A204.1 (cell line): ENCODE data around the gene DCAF4L1.

Experiments
- FAIRE-seq: peaks from 2 replicates; lab custom pipeline; 2012; peaks lifted over from hg19 to GRCh38; lab: Jason Lieb, UNC

Gene DCAF4L1

DNA sequence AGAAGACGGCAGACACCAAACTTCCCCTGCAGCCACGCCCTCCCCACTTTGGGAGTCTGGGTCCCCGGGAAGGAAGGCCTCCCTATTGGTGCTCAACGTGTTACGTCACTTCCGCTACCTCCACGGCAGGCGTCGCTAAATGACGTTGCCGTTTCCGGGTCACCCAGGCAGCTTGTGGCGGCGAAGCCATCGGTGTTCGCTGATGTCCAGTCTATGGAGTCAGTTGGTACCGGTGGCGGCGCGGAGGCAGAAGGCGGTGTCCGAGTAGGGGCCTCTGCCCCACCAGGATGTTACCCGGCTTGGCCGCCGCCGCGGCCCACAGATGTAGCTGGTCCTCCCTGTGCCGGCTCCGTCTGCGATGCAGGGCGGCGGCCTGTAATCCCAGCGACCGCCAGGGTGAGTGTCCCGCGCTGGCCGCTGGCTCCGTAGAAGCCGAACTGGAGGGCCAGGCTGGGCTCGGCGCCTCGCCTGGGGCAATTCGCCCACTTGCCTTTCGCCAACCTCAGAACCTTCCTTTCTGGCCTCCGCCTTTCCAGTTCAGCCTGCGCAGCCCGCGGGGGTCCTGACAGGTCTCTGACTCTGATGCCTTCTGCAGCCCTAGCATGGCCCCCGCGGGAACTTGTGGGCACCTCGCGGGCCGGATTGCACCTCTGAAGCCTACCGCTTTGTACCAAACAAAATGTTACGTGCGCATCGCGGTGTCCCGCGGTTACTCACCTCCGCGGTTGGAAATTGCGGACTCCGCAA is 9.0 kb downstream of the DCAF4L1 start, which contains the start of gene SLC30A9:
TSS of gene SLC30A9 (plus strand) at position 166 of the 747 bp plus-strand sequence. CDS start at position 288, 122 bp downstream.
- peak; percentile 91 for FAIRE-seq

DNA sequence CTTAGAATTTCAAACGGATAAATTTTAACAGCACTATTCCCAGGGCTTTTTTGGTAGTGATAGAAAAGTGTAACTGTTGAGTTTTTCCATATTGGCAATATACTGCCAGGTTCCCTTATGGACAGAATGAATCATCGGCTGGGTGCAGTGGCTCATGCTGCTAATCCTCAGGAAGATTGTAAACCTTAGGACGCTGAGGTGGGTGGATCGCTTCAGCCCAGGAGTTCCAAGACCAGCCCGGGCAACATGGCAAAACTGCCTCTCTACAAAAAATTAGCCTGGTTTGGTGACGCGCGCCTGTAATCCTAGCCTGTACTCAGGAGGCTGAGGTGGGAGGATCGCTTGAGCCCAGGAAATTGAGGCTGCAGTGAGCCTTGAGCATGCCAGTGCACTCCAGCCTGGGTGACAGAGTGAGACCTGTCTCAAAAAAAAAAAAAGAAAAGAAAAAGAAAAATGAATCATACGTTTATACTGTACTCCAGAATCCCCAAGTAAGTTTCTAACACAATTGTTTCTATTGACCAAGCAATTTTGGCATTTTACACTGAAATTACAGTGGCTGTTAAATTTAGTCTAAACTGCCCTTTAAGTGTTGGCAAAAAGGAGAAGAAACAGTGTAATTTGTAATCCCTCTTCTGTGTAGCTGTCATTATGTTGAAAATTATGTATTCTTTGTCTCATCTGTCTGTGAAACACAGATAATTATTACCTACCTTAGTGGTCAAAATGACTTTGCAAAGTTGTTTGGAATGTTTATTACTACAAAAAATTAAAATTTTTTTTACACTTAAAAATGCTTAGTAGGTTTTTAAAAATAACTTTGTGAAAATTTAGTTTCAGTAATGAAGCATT is 10.6 kb downstream of the DCAF4L1 start:
- FAIRE-seq: no peak

DNA sequence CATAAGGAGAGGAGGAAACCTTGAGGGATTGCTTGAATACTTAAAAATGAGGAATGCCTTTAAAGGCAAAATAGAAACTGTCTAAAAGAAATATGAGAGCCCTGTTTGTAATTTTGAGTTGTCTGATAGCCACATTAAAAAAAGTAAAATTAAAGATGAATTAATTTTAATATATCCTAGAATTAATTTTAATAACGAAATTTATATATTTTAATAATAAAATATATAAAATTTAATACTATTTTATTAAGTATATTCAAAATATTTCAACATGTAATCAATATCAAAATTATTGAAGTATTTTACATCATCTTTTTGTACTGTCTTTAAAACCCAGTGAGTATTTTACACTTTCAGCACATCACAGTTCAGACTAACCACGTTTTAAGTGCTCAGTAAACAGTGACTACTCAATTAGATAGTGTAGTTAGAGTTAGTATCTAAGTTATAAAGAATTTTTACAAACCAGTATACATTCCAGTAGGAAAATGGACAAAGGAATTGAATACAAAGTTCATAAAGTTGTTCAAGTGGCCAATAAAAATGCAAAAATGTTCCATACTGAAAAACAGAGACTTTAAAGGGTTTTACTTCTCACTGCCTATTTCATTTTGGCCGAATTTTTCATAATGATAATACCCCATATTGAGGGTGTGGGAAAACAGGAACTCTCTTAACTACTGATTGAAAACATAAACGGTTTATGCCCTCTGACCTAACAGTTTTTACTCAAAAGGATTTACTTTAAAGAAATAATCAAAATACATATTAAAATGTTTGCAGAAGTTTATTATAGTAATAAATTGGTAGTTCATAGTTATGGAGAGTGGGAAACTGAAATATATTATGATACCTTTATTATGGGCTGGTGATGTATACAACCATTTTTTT is 11.7 kb downstream of the DCAF4L1 start:
- FAIRE-seq: peak; percentile 78

DNA sequence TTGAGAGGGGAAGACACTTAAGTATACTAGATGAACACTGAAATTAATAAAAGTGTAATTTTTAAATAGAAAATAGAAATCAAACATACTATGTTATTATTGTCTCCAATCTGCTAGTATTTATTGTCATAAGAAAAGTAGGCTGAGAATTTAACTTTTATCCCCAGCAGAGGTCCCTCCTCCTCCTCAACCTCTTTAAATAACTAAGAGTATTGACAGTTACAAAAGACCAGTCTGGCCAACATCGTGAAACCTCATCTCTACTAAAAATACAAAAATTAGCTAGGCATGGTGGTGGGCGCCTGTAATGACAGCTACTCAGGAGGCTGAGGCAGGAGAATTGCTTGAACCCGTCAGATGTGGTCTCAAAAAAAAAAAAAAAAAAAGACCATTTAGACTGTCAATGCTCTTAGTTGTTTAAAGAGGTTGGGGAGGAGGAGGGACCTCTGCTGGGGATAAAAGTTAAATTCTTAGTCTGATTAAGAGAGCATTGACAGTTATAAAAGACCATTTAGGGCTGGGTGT is 13.0 kb downstream of the DCAF4L1 start:
- peak; percentile 14 for FAIRE-seq

DNA sequence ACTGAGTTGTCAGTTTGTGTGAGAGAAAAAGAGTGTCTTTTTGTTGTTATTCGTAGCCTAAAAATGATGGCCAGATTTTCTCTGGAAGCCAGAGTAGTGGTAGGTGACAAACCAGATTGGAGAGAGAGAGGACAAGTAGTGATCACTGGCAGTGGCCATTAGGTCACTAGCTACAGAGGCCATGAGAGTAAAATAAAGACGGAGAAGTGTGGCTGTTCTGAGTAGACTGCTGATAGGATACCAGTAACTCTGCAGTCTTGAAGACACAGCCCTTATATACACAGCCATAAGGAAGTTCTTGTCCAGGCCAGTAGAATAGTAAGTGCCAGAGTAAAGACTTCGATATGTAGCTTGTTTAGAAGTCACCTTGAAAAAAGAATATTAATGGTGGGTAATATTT is 16.5 kb downstream of the DCAF4L1 start:
- FAIRE-seq: no peak

DNA sequence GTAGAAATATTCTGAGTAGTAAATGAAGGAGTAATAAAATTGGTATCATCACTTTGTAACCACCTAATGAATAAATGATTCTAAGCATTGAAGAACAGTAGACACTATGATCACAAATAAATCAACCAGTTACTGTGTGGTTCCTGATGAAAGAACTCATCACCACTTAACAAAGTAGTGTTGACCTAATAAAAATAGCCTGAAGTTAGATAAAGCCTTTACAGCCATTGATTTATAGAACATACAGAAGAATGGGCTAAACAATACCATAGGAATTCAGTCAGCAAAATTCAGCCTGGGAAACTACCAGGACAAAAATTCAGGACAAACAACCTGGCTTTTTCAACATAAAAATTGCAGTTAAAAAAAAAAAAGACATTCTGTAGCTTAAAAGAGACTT is 17.8 kb downstream of the DCAF4L1 start:
- no peak for FAIRE-seq

DNA sequence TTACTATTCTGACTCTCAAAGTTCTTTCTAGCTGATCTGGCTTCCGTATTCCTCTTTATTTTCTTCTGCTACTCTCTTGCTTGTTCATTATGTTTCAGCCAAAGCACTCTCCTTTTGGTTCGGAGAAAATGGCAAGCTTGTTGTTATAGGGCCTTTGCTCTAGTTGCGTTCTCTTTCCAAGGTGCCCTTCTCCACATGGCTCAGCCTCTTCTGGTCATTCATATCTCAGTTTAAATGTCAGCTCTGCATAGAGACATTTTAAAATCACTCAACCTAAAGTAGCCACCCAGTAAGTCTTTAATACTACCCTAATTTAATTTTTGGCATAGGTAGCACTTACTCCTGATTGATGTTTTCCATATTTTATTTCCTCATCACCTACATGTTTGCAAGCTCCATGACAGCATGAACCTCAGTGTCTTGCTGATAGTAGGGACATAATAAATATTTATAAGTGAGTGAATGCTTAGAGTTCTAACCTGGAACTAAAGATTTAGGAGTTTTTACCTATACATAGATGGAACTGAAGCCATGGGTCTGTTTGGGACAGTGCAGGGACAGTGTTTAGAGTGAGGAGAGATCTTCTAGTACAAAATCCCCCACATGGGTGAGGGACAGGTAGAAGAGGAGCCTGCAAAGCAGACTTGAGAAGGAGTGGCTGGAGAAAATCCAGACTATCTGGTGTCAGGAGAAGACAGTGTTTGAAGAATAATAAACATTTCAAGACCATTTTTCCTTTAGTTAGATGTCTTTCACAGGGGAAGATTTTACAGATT is 26.6 kb downstream of the DCAF4L1 start:
- FAIRE-seq: no peak

DNA sequence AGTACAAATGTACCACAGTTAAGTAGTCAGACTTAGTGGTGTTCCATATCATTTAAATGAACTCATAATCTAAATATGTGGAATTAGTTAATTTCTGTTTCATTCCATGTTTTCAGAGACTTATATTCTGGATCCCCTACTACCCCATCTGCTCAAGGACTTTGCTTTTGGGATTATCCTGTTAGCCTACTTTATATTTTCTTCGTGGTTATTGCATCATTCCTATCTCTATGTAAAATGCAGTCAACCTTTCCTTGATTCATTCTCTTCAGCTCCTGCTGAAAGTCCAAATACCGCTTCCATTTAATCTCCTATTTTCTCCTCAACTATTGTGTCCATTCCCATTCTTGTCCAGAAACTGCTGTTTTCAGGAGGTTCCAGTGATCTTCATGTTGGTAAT is 33.9 kb downstream of the DCAF4L1 start:
- FAIRE-seq: no peak

DNA sequence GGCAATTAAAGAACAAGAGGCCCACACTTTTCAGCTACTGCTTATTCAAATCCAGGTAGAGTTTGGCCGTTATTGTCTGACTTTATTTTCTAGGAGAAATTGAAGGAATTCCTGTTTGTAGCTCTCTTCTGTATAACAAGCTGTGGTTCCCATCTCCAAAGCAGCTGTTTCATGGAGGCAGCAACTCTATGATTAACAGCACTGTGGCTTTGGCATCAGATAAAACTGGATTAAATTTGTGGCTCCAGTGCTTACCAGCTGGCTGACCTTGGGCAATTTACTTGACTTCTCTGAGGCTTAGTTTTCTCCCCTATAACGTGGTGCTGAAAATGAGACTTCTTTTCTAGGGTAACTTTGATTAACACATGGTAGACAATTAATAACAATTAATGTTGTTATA is 36.9 kb downstream of the DCAF4L1 start:
- FAIRE-seq: no peak
